ENCODE results near the gene MRGPRF.

DNA sequence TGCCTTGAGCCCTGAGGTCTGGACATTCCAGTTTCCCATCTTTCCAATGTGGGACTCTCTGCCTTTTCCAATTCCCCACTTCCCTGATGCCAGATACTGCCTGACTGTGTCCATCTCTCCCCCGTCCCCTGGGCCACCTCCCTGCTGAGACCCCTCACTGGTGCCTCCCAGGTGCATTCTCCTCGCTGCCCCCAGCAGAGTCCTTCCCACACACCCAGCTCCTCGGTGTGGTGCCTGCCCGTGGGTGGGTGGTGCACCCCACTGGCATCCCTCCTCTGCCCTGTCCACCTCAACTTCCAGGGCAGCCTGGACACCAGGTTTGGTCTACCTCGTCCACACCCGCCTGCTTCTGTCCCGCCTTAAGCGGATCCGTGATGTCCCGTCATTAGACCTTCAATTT, 4.9 kb upstream of the MRGPRF start:
- TF ChIP-seq, protein P1, sequence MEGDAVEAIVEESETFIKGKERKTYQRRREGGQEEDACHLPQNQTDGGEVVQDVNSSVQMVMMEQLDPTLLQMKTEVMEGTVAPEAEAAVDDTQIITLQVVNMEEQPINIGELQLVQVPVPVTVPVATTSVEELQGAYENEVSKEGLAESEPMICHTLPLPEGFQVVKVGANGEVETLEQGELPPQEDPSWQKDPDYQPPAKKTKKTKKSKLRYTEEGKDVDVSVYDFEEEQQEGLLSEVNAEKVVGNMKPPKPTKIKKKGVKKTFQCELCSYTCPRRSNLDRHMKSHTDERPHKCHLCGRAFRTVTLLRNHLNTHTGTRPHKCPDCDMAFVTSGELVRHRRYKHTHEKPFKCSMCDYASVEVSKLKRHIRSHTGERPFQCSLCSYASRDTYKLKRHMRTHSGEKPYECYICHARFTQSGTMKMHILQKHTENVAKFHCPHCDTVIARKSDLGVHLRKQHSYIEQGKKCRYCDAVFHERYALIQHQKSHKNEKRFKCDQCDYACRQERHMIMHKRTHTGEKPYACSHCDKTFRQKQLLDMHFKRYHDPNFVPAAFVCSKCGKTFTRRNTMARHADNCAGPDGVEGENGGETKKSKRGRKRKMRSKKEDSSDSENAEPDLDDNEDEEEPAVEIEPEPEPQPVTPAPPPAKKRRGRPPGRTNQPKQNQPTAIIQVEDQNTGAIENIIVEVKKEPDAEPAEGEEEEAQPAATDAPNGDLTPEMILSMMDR (IDR thresholded peaks at IDR 0.05), result no peak
- no peak for TF ChIP-seq POLR2A (IDR thresholded peaks at IDR 0.05)
